Erythroblast (primary cell): ENCODE data around the gene ARTN.

ENCODE experiments used
- GATA1 ChIP-seq: IDR thresholded peaks from 2 replicates; pipeline ENCODE4 v1.6.1; 2011; ENCODE audit warnings: low read depth, mild to moderate bottlenecking, control low read depth, low read length, moderate library complexity
- POLR2A ChIP-seq: IDR thresholded peaks from 2 replicates; pipeline ENCODE4 v1.6.1; 2011; ENCODE audit warnings: mild to moderate bottlenecking, low read length

DNA sequence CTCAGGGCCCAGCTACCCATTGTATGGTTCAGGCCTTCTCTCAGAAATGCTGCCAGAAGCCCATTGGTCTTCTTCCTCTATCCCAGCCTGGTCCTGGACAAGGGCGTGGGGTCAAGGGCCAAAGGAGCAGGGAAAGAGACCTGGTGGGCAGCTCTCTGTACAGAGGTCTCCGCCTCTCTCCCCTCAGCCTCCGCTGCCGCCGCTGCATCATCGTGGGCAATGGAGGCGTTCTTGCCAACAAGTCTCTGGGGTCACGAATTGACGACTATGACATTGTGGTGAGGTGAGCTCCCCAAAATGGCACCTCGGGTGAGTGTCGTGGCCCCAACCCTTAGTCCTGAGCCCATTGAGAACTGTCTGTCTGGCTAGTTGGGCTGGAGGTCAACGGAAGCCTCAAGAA, 34.6 kb upstream of the ARTN start:
- TF ChIP-seq POLR2A: no peak
- TF ChIP-seq GATA1: no peak
